Skeletal muscle satellite cell (primary cell): ENCODE data around the gene PECR.

Experiments
- H3K27me3 ChIP-seq: 2 replicates; pipeline ENCODE4 v1.7.0; 2013; ENCODE audit warnings: low read length; ENCODE audit not compliant: control insufficient read depth, insufficient read depth
- H3K36me3 ChIP-seq: 2 replicates; pipeline ENCODE4 v1.7.0; 2013; ENCODE audit warnings: mild to moderate bottlenecking, control low read depth, low read length; ENCODE audit not compliant: insufficient read depth
- H3K4me1 ChIP-seq: 2 replicates; pipeline ENCODE4 v1.7.0; 2013; ENCODE audit warnings: low read length; ENCODE audit not compliant: control insufficient read depth, insufficient read depth
- H3K4me2 ChIP-seq: 2 replicates; pipeline ENCODE4 v1.7.0; 2013; ENCODE audit warnings: mild to moderate bottlenecking, low read length
- H3K4me3 ChIP-seq: 2 replicates; pipeline ENCODE4 v1.7.0; 2013; ENCODE audit warnings: low read length
- H3K9ac ChIP-seq: 2 replicates; pipeline ENCODE4 v1.7.0; 2013; ENCODE audit warnings: mild to moderate bottlenecking, low read depth, low read length, moderate library complexity
- H3K9me3 ChIP-seq: replicated peaks from 2 replicates; pipeline ENCODE4 v1.7.0; 2013; ENCODE audit warnings: mild to moderate bottlenecking, control low read depth, low read length

The PECR gene

DNA sequence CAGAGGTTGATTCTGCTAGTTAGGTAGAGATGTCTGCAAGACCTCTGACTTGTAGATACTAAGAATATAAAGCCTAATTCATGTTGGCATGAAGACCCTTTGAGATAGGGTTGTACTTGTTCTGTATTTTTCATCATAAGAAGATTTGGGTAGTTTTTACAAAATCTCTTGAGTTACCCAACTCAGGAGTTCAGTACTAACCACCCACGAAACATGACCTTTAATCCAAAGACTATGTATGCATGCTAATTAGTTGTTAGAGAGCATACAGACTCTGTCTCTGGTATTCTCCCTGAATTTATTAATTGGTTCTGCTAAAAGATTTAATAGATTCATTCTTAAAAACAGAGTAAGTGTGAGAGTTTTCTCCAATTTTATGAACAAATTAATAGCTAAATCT is 16.9 kb downstream of the PECR start:
- H3K9me3 ChIP-seq: no peaks in the 10 kb centered on the region
- H3K4me1 ChIP-seq: peaks cover 12% of the 10 kb centered on the region
- H3K4me3 ChIP-seq: no peak overlapping the region
- H3K27me3 ChIP-seq: no peaks in the 10 kb centered on the region
- H3K9ac ChIP-seq: no peak overlapping the region
- no peaks in the 10 kb centered on the region for H3K36me3 ChIP-seq
- no peak overlapping the region for H3K4me2 ChIP-seq

DNA sequence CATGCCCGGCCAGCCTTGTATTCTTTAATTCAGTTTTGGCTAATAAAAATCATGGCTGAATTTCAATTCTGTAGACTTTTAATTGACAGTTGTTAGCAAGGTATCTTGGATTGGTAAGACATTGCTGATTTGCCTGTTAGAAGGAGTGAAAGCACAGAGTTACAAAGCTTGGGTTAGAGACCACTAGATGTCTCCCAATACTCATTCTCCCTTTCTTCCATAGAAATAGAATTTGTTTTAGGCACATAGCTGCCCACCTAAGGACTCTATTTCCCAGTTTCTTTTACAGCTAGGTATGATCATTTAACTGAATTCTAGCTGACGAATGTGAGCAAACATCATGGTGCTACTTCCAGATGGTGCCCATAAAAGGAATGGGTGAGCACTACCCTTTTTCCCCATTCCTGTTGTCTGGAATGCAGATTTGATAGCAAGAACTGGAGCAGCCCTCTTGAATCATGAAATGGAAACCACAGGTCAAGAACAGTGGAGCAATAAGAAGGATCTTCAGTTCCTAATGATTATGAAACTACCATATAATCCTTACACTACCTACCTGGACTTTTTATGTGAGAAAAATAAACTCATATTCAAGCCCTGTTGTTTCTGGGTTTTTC is 17.5 kb downstream of the PECR start:
- Histone ChIP-seq H3K4me3 (no peak overlapping the region), H3K4me1 (peaks cover 12% of the 10 kb centered on the region), H3K9ac (no peak overlapping the region), H3K4me2 (no peak overlapping the region), H3K27me3 (no peaks in the 10 kb centered on the region), H3K36me3 (no peaks in the 10 kb centered on the region), H3K9me3 (no peaks in the 10 kb centered on the region)

DNA sequence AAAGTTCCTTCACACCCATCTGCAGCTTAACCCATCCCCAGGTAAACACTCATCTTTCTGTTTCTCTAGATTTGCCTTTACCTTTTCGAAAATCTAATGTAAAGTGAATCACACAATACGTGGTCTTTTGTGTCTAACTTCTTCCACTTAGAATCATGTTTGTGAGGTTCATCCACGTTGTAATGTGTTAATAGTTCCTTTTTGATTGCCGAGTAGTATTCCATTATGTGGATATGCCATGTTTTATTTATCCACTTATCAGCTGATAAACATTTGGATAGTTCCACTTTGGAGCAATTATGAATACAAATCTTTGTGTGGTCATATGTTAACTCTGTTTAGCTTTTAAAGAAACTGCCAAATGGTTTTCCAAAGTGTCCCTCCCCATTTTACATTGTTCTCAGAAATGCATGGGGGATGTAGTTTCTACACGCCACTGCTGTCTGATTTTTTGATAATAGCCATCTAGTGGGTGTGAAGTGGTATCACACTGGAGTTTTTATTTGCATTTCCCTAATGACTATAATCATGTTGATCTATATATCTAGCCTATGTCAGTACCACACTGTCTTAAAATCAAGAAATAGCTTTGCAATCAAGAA is 22.3 kb downstream of the PECR start:
- H3K9ac ChIP-seq: no peak overlapping the region
- no peak overlapping the region for H3K4me3 ChIP-seq
- H3K4me2 ChIP-seq: no peak overlapping the region

DNA sequence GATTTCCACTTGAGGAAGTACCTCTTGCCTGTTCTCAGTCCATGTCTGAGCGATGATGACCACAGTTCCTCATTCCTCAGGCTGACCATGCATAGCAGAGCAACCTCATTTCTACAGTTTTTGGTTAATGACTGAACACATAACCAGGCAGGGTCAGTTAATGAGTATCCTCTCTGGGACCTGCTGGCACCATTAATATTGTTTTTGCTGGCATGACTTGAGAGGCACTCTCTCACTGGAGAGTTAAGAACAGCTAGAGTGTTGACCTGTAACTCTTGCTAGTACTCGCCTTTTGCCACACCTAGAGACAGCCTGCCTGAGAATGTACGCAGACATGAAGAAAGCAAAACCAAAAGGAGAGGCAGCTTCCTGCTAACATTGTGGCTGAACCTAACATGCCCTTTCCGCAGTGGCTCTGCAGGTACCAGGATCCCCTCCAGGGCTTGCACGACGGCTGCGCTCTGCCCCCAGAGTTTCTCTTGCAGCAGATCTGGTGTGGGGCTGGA is 23.9 kb downstream of the PECR start:
- H3K36me3 ChIP-seq: no peaks in the 10 kb centered on the region
- H3K4me1 ChIP-seq: peaks cover 9% of the 10 kb centered on the region
- H3K9me3 ChIP-seq: no peaks in the 10 kb centered on the region
- H3K9ac ChIP-seq: no peak overlapping the region
- peak overlapping the region; percentile 38 for H3K4me2 ChIP-seq
- no peak overlapping the region for H3K4me3 ChIP-seq
- H3K27me3 ChIP-seq: no peaks in the 10 kb centered on the region

More for the DNA sequence above, 22.3 kb downstream of the PECR start:
- Histone ChIP-seq H3K4me1 (peaks cover 9% of the 10 kb centered on the region), H3K27me3 (no peaks in the 10 kb centered on the region), H3K9me3 (no peaks in the 10 kb centered on the region), H3K36me3 (no peaks in the 10 kb centered on the region)

DNA sequence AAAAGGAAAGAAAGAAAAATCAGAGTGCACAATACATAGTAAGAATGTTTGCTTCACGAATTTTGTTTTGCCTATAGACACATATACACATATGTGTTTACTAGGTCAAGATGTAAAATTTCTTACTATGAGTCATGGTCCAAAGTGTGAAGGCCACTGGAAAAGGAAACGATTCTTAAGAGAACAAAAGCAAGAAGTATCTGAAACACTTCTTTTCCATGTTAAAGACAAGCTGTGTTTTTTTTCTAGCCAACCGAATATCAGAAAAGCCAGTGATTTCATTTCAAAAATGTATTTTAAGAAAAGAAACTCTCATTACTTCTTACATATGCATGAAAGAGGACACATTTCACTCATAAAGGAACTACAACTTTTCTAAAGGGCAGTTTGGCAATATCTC is 24.9 kb downstream of the PECR start:
- no peaks in the 10 kb centered on the region for H3K9me3 ChIP-seq
- H3K36me3 ChIP-seq: no peaks in the 10 kb centered on the region
- no peaks in the 10 kb centered on the region for H3K27me3 ChIP-seq
- peaks cover 9% of the 10 kb centered on the region for H3K4me1 ChIP-seq
- H3K9ac ChIP-seq: no peak overlapping the region
- no peak overlapping the region for H3K4me3 ChIP-seq
- H3K4me2 ChIP-seq: no peak overlapping the region

DNA sequence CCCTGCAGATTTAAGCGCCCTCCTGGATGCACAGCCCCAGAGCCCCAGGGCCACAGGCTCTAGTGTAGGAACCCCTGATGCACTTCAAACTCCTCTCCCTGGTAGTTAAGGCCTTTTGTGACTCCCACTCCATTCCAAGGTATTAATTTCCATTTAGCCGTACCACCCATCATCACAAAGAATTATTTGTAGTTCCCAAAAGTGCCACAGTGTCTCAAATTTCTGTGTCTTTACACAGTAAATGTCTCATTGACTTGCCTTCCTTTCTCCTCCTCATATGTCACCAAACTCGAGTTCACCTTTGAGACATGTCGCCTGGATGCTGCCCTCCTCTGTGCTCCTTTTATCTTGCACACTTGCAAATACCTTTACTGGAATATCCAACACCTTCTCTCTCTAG is 25.9 kb downstream of the PECR start:
- Histone ChIP-seq H3K9ac (no peak overlapping the region), H3K36me3 (no peaks in the 10 kb centered on the region), H3K9me3 (no peaks in the 10 kb centered on the region), H3K4me1 (peaks cover 9% of the 10 kb centered on the region), H3K27me3 (no peaks in the 10 kb centered on the region), H3K4me3 (no peak overlapping the region), H3K4me2 (no peak overlapping the region)

DNA sequence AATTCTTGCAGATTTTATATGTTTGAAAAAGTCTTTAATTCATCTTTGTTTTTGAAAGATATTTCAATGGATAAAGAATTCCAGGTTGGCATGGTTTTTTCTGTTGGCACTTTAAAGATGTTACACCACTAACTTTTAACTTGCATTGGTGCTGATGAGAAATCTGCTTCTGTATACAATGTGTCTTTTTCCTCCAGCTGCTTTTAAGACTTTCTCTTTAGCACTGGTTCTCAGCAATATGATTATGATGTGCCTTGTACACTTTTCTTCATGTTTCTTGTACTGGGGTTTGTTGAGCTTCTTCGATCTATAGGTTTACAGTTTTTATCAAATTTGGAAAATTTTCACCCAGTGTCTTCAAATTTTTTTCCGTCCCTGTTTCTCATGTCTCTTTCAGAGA is 29.2 kb downstream of the PECR start:
- no peaks in the 10 kb centered on the region for H3K27me3 ChIP-seq
- H3K4me2 ChIP-seq: no peak overlapping the region
- no peaks in the 10 kb centered on the region for H3K9me3 ChIP-seq
- H3K4me1 ChIP-seq: peaks cover under 1% of the 10 kb centered on the region
- no peak overlapping the region for H3K4me3 ChIP-seq
- H3K36me3 ChIP-seq: no peaks in the 10 kb centered on the region
- no peak overlapping the region for H3K9ac ChIP-seq

DNA sequence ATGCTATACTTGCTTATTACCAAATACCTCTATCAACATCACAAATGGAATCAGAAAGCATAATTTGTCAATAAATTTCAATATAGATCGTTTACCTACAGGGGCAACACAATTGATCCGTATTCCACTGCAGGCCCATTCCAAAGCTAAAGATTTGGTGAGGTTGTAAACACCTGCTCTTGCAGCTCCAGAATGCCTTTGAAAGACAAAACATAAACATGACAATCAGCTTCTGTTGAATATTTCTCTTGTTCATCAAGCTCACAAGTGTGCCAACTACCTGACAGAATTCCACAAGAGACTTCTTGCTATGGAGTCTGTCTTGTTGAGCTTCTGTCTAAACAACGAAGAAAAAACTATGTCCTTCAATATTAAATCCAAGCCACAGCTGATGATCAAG is 30.3 kb downstream of the PECR start:
- Histone ChIP-seq H3K36me3 (no peaks in the 10 kb centered on the region), H3K9me3 (no peaks in the 10 kb centered on the region), H3K4me2 (no peak overlapping the region), H3K9ac (no peak overlapping the region), H3K27me3 (no peaks in the 10 kb centered on the region), H3K4me3 (no peak overlapping the region), H3K4me1 (no peaks in the 10 kb centered on the region)

DNA sequence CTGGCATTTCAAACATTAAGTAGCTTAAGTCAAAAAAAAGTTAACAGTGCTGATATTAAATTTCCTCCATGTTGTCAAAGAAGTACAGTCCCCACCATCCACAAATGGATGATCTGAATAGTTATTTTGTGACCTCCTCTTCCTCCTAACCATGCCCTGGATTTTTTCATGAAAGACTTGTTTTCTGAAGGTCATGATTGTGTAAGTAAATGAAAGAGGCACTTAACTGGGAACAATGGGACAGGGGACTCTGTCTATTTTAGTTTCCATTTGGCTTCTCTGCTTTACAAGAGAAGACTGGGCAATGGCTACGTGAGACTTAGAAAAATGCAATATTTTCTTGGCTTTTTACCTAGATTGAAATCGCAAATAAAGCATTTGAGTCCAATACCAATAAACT is 32.2 kb downstream of the PECR start:
- Histone ChIP-seq H3K27me3 (no peaks in the 10 kb centered on the region), H3K4me1 (no peaks in the 10 kb centered on the region), H3K4me3 (no peak overlapping the region), H3K4me2 (no peak overlapping the region), H3K9me3 (no peaks in the 10 kb centered on the region), H3K36me3 (no peaks in the 10 kb centered on the region), H3K9ac (no peak overlapping the region)

DNA sequence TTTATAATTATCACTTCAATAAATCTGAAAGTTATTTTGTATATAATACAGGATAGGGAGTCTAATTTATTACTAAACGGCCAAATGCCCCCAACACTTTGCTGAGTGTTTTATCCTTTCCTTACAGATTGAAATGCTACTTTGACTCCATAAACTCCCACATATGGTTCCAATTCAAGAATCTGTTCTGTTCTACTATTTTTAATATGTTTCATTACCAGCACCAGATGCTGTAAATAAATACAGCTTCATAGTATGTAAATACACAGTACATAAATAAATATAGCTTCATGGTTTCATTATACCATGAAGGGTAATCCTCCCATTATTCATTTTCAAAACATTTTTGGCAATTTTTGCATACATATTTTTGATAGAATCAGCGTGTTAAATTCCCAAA is 34.2 kb downstream of the PECR start:
- H3K36me3 ChIP-seq: no peaks in the 10 kb centered on the region
- no peaks in the 10 kb centered on the region for H3K27me3 ChIP-seq
- H3K9me3 ChIP-seq: no peaks in the 10 kb centered on the region
- no peaks in the 10 kb centered on the region for H3K4me1 ChIP-seq
- H3K9ac ChIP-seq: no peak overlapping the region
- no peak overlapping the region for H3K4me3 ChIP-seq
- H3K4me2 ChIP-seq: no peak overlapping the region

DNA sequence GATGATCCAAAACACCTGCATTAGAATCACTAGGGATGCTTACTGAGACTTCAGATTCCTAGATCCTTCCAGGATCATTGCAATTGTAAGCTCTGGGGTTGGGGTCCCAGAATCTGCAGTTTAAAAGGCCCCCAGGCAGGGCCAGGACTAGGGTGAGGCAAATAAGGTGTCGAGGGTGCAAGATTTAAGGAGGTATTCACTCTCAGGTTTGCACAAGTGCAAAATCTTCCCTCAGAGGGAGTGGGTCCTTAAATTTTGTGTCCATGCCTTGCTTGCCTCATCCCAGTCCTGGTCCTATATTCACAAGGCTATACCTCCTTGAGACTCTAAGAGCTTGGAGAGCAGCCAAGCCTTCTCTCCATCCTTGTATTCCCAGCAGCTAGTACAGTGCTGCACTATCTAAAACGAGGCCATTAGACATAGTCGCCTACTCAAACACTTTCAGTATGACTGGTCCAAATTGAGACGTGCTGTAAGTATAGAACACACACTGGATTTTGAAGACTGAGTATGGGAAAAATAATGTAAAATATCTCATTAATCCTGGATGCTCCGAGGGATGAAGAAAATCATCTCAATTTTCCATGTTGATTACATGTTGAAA is 36.6 kb downstream of the PECR start:
- H3K36me3 ChIP-seq: no peaks in the 10 kb centered on the region
- no peak overlapping the region for H3K9ac ChIP-seq
- H3K4me2 ChIP-seq: no peak overlapping the region
- H3K27me3 ChIP-seq: no peaks in the 10 kb centered on the region
- no peak overlapping the region for H3K4me3 ChIP-seq
- H3K4me1 ChIP-seq: no peaks in the 10 kb centered on the region
- H3K9me3 ChIP-seq: no peaks in the 10 kb centered on the region

DNA sequence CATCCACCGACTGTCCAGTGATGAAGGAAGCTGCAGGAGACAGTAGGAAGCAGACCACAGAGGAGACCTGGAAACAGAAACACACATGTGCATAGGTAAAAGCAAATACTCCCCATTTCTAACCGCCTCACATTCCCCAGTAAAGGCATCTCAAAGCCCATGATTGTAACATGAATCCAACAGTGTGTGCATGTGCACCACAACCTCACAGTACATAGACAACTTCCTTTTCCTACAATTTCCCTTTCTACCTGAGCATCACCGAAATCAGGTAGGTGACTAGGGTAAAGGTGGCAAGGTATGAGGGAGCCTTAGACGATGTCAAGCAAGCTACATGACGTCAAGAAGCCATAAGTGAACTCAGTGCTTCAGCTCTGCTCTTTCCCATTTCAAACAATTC is 37.7 kb downstream of the PECR start:
- H3K9ac ChIP-seq: no peak overlapping the region
- H3K27me3 ChIP-seq: no peaks in the 10 kb centered on the region
- no peaks in the 10 kb centered on the region for H3K36me3 ChIP-seq
- no peak overlapping the region for H3K4me2 ChIP-seq
- no peak overlapping the region for H3K4me3 ChIP-seq
- H3K4me1 ChIP-seq: no peaks in the 10 kb centered on the region
- H3K9me3 ChIP-seq: no peaks in the 10 kb centered on the region
